Testis (tissue), 3 donors: Measurements from ENCODE around the gene PBX2. TPM values are rescaled to one million over a fixed set of nuclear protein-coding genes. Genes with fewer than 3 reads are reported as not detected.

Experiments
- DNase-seq: peaks from one replicate; pipeline ENCODE4 v3.0.0-alpha.2; 2019
- H3K27ac ChIP-seq, 2 donors: fragments of 200-600 bp; sonication (generic); one replicate each; pipeline ENCODE4 v1.5.1; 2019
- H3K27me3 ChIP-seq: fragments of 200-600 bp; sonication (generic); one replicate; pipeline ENCODE4 v1.5.1; 2019
- H3K36me3 ChIP-seq: fragments of 200-600 bp; sonication (generic); one replicate; pipeline ENCODE4 v1.5.1; 2017; ENCODE audit warnings: low read depth; ENCODE audit errors: missing control alignments
- H3K4me1 ChIP-seq: fragments of 200-600 bp; sonication (generic); one replicate; pipeline ENCODE4 v1.5.1; 2019
- H3K4me3 ChIP-seq, 2 donors: fragments of 200-600 bp; sonication (generic); one replicate each; pipeline ENCODE4 v1.5.1; 2017 to 2019
- H3K9me3 ChIP-seq: fragments of 200-600 bp; sonication (generic); one replicate; pipeline ENCODE4 v1.5.1; 2017
- POLR2A ChIP-seq: fragments of 450-650 bp; IDR thresholded peaks from one replicate; pipeline ENCODE4 v1.6.1; 2017; ENCODE audit warnings: antibody characterized with exemption, mild to moderate bottlenecking, moderate library complexity
- WGBS, 2 donors: methylation state at CpG; one replicate each; pipeline ENCODE4 v1.1.5; 2018; 5-methylcytosine and 5-hydroxymethylcytosine counted together
- intact Hi-C: fragments of 100-400 bp; cut with DNase I; formaldehyde crosslinking; loops from one replicate; pipeline ENCODE4 v1.15.1; 2023; ENCODE audit warnings: low total_unique reads
- polyA plus RNA-seq: library from polyadenylated mRNA; stranded (reverse); fragments of 350-450 nt; fragmentation: Illumina TruSeq; extraction: RNeasy Lipid Tissue Mini Kit (QIAGEN cat#74804); gene quantifications from one replicate; pipeline ENCODE4 v1.2.3, GENCODE V29; 2014; ENCODE audit warnings: low read depth, low replicate concordance; ENCODE audit not compliant: insufficient read depth
- total RNA-seq, 2 donors: library from RNA; depleted of rRNA; stranded (reverse); fragments of >200 nt; gene quantifications; one replicate each; pipeline ENCODE4 v1.2.3, GENCODE V29; 2016
- TF ChIP-seq, protein P1 (sequence below), 3 experiments: fragments of 450-650 bp in 2 of 3; fragments of 200-600 bp in 1 of 3; sonication (generic) in 1 of 3; IDR thresholded peaks; one replicate each; pipeline ENCODE4 v1.5.1; 2016 to 2019; ENCODE audit warnings: antibody characterized with exemption in 3 of 3, mild to moderate bottlenecking in 2 of 3, moderate library complexity in 1 of 3

The PBX2 gene
- total and polyA plus RNA-seq, 3 donors from 2014 or later = 65.0 to 111 (median 97.9) TPM

DNA sequence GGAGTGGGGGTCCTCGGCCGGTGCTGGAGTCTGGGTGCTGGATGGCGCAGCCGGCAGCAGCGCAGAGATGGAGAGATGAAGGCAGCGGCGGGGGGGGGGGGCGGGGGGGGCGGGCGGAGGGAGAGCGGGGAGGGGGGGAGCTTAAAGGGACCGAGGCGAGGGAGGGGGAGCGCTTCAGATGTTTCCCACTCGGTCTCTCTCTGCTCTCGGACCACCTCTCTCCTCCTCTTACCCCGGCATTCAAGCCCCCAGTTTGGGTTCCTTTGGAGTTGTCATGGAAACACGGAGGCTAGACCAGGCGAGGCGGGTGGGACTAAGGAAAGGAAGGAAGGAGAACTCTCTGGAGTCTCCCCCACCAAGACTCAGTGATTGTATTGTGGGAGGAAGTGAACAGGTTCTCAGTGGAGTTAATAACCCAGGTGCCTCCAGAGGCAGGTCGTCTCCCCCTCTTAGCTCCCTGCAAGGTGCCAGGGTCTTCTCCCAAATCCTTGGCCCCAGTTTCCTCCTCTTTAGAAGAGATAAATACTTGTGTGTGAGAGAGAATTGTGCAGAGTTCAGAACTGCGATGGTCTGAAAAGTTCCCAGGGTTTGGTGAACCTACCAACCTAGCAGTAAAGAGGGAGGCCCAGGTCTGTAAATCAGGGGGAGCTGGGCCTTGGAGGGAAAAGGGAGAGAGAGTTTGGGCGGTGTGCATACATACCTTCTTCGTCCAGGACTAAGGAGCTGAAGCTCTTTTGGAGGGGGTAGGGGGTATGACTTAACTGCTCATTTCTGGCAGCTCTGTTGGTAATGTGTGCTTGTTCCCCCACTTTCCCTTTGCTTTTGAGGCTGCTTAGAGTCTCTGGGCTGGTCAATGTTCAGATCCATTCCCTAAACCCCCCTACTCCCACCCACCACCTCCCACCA, 37.9 kb downstream of the PBX2 start, which contains the start of gene PRRT1:
Gene PRRT1 (minus strand): TSS at position 77 of the 906 bp plus-strand sequence. CDS start 112 bp downstream, outside the sequence.
- Histone ChIP-seq H3K4me1 (peaks cover 27% of the 10 kb centered on the region), H3K36me3 (no peaks in the 10 kb centered on the region), H3K4me3 (peak within 1 kb of the TSS; percentile 39 to 90), H3K27me3 (no peaks in the 10 kb centered on the region), H3K27ac (peak within 1 kb of the TSS; percentile 88 to 94), H3K9me3 (no peaks in the 10 kb centered on the region)
- no peak for TF ChIP-seq POLR2A
- WGBS, 2 donors = 4% methylated on average over 20 to 21 of the region's 24 CpGs
- DNase-seq = no peak
- intact Hi-C loops = no loop called here

DNA sequence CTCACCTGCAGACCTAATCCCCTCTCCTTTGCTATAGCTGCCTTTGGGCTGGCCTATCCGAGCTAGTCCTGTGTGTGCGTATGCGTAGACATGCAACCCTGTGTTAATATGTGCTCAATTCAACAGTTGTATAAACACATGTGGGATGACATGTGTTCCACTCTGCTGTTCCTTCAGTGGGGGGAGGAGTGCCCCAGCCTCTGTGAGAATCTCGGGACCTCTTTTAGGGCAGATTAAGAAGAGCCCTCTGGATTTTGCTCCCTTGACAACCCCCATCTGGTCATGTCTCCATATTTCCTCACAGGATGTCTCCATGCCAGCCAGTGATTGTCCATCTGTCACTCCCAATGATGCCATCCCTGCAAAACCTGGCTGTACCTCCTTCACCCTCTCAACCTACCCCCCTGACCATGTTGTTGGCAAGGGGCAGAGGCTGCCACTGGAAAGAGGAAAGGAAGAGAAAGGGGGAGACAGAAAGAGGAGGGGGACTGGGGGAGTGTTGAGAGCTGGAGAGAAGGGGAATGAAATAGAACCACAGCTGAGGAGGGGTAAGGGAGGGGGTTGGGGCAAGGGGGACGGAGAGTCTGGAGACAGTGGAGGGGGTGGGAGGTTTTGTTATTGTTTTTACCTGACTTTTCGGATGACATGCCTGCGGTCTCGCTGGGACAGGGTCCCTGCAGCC, 38.7 kb downstream of the PBX2 start:
- Histone ChIP-seq H3K36me3 (no peaks in the 10 kb centered on the region), H3K27me3 (no peaks in the 10 kb centered on the region), H3K4me3 (peak overlapping the region; percentile 39 to 56), H3K27ac (peak overlapping the region; percentile 39 to 44), H3K9me3 (no peaks in the 10 kb centered on the region), H3K4me1 (peaks cover 27% of the 10 kb centered on the region)
- no peak for DNase-seq
- WGBS, 2 donors = 20 to 25% methylated on average over 8 of the region's 8 CpGs
- intact Hi-C loops = no loop called here
- TF ChIP-seq POLR2A = no peak
- TF ChIP-seq, protein P1, sequence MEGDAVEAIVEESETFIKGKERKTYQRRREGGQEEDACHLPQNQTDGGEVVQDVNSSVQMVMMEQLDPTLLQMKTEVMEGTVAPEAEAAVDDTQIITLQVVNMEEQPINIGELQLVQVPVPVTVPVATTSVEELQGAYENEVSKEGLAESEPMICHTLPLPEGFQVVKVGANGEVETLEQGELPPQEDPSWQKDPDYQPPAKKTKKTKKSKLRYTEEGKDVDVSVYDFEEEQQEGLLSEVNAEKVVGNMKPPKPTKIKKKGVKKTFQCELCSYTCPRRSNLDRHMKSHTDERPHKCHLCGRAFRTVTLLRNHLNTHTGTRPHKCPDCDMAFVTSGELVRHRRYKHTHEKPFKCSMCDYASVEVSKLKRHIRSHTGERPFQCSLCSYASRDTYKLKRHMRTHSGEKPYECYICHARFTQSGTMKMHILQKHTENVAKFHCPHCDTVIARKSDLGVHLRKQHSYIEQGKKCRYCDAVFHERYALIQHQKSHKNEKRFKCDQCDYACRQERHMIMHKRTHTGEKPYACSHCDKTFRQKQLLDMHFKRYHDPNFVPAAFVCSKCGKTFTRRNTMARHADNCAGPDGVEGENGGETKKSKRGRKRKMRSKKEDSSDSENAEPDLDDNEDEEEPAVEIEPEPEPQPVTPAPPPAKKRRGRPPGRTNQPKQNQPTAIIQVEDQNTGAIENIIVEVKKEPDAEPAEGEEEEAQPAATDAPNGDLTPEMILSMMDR (IDR thresholded peaks at IDR 0.05) = no peak

DNA sequence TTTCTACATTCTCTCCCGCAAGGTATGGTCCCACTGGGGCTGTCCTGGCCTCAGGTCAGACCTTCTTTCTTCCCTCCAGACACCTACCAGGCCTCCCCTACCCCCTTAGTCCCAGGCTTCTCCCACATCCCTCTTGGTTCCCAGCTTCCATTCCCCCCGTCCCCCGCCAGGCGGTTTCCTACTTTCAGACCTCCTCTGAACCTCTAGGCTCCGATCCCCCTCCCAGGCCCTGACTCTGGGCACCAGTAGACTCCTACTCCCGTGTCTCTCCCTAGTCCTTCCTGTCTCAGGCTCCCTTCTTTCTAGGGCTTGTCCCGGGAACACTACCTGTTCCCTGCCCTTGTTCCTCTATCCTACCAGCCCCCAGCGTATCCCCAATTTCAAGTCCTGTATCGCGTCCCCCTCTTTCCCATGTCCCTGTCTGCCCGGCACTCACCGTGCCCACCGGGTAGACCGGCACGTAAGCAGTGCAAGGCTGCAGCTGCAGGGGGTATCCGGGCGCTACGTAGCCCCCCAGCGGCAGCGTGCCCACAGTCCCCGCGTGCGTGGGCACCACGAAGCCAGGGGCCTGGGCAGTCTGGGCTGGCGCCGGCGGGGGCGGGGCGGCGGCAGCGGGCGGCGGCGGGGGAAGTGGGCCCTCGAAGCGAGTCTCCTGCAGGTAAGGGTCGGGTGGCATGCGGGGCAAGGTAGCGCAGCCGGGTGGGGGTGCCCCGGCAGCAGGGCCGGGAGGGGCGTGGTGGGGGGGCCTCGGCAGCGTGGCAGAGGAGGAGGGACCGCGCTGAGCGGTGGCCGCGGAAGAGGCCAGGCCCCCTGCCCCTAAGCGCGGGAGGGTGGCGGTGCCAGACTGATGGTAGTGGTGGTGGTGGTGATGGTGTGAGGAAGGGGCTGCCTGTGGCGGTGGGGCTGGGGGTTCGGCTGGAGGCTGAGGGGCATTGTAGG, 39.8 kb downstream of the PBX2 start:
- no peaks in the 10 kb centered on the region for H3K9me3 ChIP-seq
- no peaks in the 10 kb centered on the region for H3K36me3 ChIP-seq
- 44 to 47% methylated on average over 25 to 55 of the region's 55 CpGs for WGBS, 2 donors
- peaks cover 22% of the 10 kb centered on the region for H3K4me1 ChIP-seq
- no peak for TF ChIP-seq POLR2A
- TF ChIP-seq, protein P1 (IDR thresholded peaks at IDR 0.05) = no peak
- no peak overlapping the region for H3K4me3 ChIP-seq
- H3K27me3 ChIP-seq = no peaks in the 10 kb centered on the region
- H3K27ac ChIP-seq = no peak overlapping the region
- no peak for DNase-seq
- intact Hi-C loops = no loop called here

DNA sequence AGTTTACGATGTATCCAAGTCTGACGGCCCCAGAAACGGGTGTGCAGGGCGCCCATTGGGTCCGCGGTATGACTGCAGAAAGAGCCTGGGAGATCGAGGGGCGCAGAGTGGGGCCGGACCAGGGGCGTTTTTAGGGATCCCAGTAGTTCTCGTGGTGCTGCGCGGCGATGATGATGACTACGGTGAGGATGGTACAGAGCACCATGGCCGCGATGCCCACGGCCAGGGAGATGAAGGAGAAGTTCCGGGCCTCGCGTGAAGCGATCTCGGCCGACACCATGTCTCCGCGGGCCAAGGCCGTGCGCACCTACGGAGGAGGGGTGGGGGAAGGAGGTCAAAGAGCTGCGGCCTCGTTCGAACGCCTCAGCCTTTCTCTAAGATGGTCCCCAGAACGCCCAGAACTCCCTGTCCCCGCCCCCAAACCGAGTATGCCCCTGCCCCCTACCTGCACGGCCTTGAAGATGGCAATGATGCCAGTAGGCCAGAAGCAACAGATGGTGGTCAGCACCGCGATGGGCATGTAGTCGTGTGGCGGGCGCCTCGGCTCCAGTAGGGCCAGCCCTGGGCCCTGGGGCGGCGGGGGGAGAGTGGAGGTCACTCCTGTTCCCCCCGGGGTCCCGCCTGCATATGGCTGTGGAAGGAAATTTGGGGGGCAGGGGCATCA, 40.8 kb downstream of the PBX2 start:
- Histone ChIP-seq H3K36me3 (no peaks in the 10 kb centered on the region), H3K27me3 (no peaks in the 10 kb centered on the region), H3K27ac (no peak overlapping the region), H3K4me3 (peak overlapping the region in 1 of 2 donors; percentile 6), H3K9me3 (no peaks in the 10 kb centered on the region), H3K4me1 (peaks cover 16% of the 10 kb centered on the region)
- no peak for DNase-seq
- intact Hi-C loops = no loop called here
- 69 to 70% methylated on average over 34 to 47 of the region's 47 CpGs for WGBS, 2 donors
- TF ChIP-seq POLR2A = no peak
- TF ChIP-seq, protein P1 (IDR thresholded peaks at IDR 0.05) = no peak
